Medulla oblongata (tissue), 1 donor: Measurements from ENCODE around the gene SZT2.
A peak's percentile ranks its signal among the peaks of the same experiment; 100 is the strongest.
"Not testable (repeated sequence)": the region's sequence is repeated elsewhere in the genome, so short reads cannot be mapped to it uniquely, and the experiment has no call there.

Source experiments
- DNase-seq: peaks from one replicate; pipeline ENCODE4 v3.0.0-alpha.2; 2015; ENCODE audit errors: extremely low spot score

The SZT2 gene

GRCh38 chr1:43363283-43363934, 26.3 kb upstream of the SZT2 start:
- no peak for DNase-seq

GRCh38 chr1:43363935-43364525, 25.7 kb upstream of the SZT2 start:
- DNase-seq, result no peak

GRCh38 chr1:43365678-43366077, 24.0 kb upstream of the SZT2 start:
- no peak for DNase-seq

- DNase-seq, result no peak
These were observed 23.5 kb upstream of the SZT2 start for GRCh38 chr1:43366179-43366578.

GRCh38 chr1:43366601-43367025, 23.1 kb upstream of the SZT2 start:
- no peak for DNase-seq

- peak; percentile 29 for DNase-seq
These were observed 22.4 kb upstream of the SZT2 start for GRCh38 chr1:43367026-43367903.

GRCh38 chr1:43367904-43368645, 21.6 kb upstream of the SZT2 start, which contains the start of gene ELOVL1:
Gene ELOVL1, minus strand, starts transcription at chr1:43368011. Its CDS starts 2,402 bp downstream, at chr1:43365609.
- DNase-seq, result peak; percentile 92

GRCh38 chr1:43368646-43369020, 21.1 kb upstream of the SZT2 start:
- no peak for DNase-seq

GRCh38 chr1:43369779-43370178, 19.9 kb upstream of the SZT2 start:
- DNase-seq, result not testable (repeated sequence)

- DNase-seq, result no peak
These were observed 19.1 kb upstream of the SZT2 start for GRCh38 chr1:43370564-43370963.

- DNase-seq, result no peak
These were observed 17.5 kb upstream of the SZT2 start for GRCh38 chr1:43372172-43372571.

- DNase-seq, result no peak
These were observed 16.4 kb upstream of the SZT2 start for GRCh38 chr1:43373066-43373940.

- DNase-seq, result no peak
These were observed 12.9 kb upstream of the SZT2 start for GRCh38 chr1:43376723-43377235.

- no peak for DNase-seq
These were observed 11.9 kb upstream of the SZT2 start for GRCh38 chr1:43377831-43378230.

- DNase-seq, result no peak
These were observed 10.2 kb upstream of the SZT2 start for GRCh38 chr1:43379476-43379875.

- DNase-seq, result peak; percentile 84
These were observed 8.1 kb upstream of the SZT2 start for GRCh38 chr1:43381612-43382011.

GRCh38 chr1:43382027-43382779, 7.5 kb upstream of the SZT2 start:
- peak; percentile 92 for DNase-seq

GRCh38 chr1:43383449-43383848, 6.2 kb upstream of the SZT2 start:
- peak; percentile 84 for DNase-seq

GRCh38 chr1:43386676-43387075, 3.0 kb upstream of the SZT2 start:
- DNase-seq, result no peak
